ENCODE results near the gene FNDC7. TPM values are rescaled to one million over a fixed set of nuclear protein-coding genes. Genes with fewer than 3 reads are reported as not detected.
A peak's percentile ranks its signal among the peaks of the same experiment; 100 is the strongest.
"Not testable (repeated sequence)": the region's sequence is repeated elsewhere in the genome, so short reads cannot be mapped to it uniquely, and the experiment has no call there.

Gene FNDC7, protein sequence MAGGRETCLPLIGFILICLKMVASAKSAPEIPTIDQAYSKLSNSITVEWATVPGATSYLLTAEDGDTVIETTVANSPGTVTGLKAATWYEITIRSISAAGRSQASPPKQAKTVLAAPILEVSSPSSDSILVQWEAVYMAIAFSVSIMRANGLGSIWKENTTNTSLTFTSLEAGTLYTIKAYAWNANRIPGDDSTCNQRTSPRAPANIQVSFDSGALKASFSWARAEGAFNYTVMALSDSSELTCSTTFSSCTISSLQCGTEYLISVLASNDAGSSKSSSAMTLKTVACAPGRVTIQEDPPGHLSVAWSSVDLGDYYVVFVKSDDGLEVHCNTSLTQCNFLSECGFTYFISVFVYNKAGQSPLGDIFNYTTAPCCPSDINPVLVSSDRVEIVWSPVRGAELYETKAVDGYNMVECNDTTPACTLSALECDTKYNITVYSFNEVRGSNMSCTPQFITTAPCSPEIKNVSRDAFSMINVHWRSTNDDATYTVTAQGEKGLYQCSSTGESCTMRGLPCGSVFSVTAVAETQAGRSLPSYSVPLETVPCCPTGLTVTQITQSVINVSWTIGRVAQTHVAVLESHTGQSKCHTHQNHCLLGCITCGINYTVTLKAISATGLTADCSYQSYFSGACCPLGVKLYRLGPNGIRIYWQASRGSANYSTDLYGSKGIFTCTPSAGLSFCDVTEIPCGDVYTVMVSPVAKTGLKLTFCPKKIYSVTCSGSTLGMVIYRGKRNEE
- not detected in 2 replicates for total RNA-seq (2014; rRNA removed)
- not detected for polyA plus RNA-seq (2012)

DNA sequence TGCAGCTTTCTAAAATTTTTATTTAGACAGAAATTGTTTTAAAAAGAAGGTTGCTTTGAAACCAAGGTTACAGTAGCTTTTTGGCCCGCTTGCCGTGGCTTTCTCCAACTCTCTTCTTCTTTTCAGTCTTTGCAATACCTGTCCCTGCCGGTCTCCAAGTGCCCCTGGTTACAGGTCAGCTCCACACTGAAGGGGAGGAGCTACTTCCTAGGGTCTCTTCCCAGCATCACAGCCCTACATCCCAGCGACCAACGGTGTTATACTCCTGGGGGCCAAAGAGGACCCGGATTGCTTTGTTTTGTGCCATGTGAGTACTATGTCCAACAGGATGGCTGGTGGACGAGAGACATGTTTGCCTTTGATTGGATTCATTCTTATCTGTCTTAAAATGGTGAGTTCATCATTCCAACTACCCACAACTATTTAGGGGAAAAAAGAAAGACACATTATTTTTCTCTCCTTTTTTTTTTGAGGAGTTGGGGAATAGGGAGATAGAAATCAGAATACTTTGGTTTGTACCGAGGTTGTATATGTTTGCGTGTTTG, at the start of gene FNDC7:
TSS of gene FNDC7 (plus strand) at position 303 of the 545 bp plus-strand sequence. CDS start at position 329, 26 bp downstream.
- no peak for DNase-seq (ENCODE audit: low read depth)

DNA sequence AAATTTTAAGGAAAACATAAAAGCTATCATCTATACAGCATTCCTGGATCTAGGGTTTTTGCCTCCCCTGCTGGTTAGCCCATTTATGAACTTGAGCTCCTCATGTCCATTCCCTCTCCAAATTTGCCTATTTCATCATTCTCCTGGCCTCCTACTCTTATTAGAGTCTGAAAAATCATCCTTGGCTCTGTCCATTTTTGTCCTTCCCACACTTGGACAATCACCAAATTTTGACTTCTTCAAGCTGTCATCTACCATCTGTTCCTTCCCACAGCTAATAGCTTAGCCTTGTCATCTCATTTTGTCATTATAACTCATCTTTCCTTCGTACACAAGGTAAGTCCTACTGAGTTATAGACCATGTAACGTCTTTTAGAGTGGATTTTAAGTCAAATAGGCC, 49.6 kb upstream of the FNDC7 start:
- no peak for DNase-seq (ENCODE audit: low read depth)

DNA sequence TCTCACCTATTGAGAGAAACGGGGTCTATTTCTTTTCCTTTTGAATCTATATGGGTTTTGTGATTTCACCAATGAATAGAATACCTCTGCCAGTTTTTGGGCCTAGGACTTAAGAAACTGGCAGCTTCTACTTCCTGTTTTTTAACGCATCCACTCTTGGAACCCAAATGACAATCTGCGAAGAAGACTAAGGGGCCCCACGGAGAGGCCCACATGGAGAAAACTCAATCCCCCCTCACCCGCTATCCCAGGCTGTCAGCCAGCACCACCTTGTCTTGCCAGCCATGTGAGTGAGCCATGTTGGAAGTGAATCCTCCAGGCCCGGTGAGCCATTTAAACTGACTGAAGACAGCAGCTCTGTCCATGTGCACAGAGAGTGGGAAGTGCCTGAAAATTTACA, 48.2 kb upstream of the FNDC7 start:
- no peak for DNase-seq (ENCODE audit: low read depth)

DNA sequence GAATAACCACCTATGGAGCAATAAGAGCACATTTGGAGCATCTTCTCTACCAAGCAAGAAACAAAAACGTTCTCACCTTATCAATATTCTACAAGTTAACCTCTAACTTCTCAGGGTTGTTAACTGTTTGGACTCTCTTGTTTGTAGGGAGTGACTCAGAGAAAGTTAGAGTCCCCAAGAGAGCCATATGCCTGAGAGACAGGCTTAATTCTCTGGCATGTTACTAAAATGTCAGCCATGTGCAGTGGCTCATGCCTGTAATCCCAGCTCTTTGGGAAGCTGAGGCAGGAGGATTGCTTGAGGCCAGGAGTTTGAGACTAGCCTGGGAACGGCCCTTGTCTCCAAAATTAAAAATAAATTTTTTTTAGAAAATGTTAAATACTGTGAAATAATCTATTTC, 47.6 kb upstream of the FNDC7 start:
- no peak for DNase-seq (ENCODE audit: low read depth)

DNA sequence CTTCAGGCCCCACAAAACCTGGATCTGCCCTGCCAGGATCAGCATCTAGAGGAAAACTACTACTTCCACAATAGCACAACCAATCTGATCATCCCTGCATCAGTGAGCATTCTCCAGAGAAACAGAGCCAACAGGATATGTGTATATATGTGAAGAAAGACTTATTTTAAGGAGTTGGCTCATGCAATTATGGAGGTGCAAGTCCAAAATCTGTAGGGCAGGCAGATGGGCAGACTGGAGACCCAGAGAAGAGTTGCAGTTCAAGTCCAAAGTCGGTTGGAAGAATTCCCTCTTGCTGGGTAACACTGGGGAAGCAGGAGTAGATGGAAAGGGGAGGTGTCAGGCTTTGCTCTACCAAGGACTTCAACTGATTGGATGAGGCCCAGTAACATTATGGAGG, 46.9 kb upstream of the FNDC7 start:
- no peak for DNase-seq (ENCODE audit: low read depth)

DNA sequence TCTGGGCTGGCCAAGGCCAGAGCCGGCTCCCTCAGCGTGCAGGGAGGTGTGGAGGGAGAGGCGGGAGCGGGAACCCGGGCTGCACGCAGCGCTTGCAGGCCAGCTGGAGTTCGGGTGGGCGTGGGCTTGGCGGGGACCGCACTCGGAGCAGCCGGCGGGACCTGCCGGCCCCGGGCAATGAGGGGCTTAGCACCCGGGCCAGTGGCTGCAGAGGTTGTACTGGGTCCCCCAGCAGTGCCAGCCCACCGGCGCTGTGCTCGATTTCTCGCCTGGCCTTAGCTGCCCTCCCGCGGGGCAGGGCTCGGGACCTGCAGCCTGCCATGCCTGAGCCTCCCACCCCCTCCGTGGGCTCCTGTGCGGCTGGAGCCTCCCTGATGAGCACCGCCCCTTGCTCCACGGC, 45.3 kb upstream of the FNDC7 start:
- not testable (repeated sequence) for DNase-seq (ENCODE audit: low read depth)

DNA sequence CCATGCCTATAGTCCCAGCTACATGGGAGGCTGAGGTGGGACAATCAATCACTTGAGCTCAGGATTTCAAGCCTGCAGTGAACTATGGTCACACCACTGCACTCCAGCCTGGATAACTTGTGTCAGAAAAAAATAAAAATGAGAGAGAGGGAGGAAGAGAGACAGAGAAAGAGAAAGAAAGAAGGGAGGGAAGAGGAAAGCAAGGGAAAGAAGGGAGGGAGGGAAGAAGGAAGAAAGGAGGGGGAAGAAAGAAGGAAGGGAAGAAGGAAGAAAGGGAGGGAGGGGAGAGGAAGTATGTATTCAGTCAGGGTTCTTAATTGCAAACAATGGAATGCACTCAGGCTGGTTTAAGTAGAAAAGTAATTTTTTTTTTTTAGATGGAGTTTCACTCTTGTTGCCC, 43.9 kb upstream of the FNDC7 start:
- no peak for DNase-seq (ENCODE audit: low read depth)

DNA sequence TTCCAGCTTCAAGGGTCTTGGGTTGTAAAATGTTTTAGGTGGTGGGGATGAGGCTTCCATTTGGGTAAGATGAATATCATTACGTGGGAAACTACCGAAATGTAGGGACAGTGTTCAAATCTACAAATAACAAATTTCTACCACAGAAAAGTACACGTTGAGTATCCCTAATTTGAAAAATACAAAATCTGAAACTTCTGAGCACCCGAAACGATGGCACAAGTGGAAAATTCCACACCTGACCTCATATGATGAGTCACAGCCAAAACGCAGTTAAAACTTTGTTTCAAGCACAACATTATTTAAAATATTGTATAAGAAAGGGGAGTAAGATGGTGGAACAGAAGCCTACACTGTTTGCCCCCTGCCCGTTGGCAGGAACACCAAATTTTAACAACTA, 43.0 kb upstream of the FNDC7 start:
- DNase-seq (ENCODE audit: low read depth) = no peak

DNA sequence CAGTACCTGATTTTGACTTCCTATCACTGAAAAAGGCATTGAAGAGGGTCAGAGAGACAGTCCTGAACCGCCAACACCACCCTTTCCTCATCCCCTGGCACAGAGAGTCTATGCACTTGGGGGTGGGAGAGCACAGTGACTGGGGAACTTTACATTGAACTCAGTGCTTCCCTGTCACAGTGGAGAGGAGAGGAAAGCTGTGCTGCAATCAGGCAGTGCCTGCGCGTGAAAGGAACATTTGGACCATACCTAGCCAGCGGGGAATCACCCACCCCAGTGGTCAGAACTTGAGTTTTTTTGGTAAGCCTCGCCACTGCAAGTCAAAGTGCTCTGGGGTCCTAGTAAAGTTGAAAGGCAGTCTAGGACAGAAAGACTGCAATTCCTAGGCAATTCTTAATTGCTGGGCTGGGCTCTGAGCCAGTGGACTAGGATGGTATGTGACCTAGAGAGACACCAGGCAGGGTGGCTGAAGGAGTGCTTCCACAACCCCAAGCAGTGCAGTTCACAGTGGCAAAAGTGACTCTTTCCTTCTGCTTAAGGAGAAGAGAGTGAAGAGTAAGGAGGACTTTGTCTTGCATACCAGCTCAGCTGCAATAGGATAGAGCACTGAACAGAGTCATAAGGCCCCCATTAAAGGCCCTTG, 42.5 kb upstream of the FNDC7 start:
- no peak for DNase-seq (ENCODE audit: low read depth)

DNA sequence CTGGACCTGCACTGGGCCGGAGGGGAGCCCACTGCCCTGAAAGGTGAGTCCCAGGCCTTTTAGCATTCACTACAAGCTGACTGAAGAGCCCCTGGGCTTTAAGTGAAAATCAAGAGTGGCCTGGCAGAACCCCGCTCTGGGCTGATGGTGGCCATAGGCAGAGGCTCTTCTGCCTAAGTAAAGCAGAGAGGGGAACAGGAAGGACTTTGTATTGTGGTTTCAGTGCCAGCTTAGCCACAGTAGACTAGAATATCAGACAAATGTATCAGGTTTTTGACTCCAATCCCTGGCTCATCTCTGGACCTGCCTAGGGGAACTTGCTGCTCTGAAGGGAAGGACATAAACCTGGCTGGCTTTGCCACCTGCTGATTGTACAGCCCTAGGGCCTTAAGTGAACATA, 41.6 kb upstream of the FNDC7 start:
- no peak for DNase-seq (ENCODE audit: low read depth)

DNA sequence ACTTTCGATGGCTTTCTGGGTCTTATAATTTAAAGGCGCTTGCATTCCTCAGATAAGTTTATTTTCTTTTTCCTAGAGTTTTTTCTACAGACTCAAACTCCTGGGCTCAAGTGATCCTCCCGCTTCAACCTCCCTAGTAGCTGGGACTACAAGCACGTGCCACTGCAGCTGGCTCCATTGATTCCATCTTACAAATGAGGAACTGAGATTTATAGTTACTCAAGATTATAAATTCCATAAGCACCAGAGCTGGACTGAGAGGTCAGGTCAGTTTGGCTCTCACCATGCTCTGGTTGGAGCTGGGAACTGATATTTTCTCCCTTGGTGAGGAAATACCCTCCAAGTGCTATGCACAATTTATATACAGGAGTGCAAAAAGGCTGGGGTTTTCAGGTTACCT, 34.0 kb upstream of the FNDC7 start:
- DNase-seq (ENCODE audit: low read depth) = no peak

DNA sequence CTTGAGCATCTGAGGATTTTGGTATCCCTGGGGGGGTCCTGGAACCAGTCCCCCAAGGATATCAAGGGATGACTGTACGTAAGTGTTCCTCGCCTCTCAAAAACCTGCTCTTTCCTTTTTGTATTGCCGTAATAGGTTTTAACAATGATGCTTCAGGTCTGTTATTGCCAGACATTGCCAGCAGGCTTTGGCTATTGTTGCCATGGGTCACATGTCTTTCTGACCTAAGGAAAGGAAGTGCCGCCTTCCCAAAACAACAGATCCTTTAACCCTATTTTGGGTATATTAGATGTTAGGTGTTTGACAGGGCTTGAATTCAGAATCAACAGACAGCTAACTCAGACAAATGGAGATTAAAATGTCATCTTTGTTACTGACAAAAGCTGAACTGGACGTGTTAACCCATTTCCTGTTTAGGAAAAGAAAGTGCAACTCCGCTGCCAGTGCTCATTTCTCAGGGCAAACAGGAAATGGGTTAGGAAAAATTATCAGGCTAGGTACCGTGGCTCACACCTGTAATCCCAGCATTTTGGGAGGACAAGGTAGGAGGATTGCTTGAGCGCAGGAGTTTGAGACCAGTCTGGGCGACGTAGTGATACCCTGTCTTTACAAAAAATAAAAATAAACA, 33.0 kb upstream of the FNDC7 start:
- DNase-seq (ENCODE audit: low read depth) = no peak

DNA sequence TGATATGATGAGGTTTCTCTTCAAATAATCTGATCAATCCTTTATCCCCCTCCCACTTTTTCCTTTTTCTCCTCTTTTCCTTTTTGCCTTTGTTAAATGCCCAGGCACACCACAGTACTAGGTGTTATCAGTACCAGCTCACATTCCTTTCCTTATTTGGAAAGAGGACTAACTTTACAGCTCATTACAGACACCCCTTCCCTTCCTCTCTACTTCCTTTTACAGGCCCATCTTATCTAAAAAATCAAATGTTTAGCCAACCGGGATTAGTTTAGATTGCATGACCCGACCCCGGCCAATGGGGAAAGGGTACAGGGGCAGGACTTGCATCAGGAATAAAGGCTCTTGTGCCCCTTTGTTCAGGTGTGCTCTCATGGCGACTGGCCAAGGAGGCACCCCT, 31.0 kb upstream of the FNDC7 start:
- DNase-seq (ENCODE audit: low read depth) = not testable (repeated sequence)

DNA sequence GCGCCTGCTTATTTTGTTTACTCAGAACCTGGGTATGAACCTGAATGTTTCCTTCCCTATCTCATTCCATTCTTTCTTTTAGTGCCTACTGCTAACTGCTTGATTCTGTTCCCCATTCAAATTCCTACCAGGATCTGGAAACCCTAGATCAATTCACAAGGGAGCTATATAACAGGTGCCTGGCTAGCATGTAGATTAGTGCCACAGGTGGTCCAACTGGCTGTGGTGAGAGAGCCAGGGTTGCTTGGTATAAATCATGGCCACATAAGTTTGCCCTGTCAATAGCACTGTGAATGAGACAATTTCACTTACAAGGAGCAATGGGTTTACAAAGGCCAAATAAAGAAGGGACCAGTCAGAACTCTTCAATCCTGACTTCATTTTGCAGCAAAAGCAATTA, 27.2 kb upstream of the FNDC7 start:
- peak; percentile 47 for DNase-seq (ENCODE audit: low read depth)

DNA sequence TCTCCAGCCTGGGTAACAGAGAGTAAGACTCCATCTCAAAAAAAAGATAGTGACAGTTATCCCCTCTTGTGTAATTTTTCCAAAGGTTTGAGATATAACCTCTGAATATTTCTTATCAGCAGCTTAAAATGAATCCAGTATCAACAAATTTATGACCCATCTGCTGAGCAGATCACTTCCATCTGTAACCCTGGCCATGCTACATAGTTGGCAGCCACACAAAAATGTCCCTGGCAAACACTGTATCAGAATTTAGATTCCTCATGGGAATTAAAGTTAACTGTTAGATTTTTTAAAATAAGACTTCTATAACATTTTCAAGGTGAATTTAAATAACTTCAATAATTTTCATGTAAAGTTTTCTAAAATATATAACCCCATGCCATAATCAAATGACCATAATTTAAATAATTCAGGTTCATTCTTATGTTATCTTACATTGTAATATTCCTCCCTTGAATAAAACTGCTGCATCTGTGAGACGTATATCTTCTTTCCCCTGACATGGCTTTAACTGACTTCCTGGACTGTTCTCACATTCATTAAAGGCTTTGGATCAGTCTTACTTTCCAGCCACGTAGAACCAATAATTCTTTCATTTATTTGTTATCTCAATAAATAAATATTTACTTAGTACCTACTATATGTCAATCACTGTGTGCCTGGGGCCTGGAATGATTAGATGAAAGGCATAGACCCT, 25.9 kb upstream of the FNDC7 start:
- peak; percentile 32 for DNase-seq (ENCODE audit: low read depth)

DNA sequence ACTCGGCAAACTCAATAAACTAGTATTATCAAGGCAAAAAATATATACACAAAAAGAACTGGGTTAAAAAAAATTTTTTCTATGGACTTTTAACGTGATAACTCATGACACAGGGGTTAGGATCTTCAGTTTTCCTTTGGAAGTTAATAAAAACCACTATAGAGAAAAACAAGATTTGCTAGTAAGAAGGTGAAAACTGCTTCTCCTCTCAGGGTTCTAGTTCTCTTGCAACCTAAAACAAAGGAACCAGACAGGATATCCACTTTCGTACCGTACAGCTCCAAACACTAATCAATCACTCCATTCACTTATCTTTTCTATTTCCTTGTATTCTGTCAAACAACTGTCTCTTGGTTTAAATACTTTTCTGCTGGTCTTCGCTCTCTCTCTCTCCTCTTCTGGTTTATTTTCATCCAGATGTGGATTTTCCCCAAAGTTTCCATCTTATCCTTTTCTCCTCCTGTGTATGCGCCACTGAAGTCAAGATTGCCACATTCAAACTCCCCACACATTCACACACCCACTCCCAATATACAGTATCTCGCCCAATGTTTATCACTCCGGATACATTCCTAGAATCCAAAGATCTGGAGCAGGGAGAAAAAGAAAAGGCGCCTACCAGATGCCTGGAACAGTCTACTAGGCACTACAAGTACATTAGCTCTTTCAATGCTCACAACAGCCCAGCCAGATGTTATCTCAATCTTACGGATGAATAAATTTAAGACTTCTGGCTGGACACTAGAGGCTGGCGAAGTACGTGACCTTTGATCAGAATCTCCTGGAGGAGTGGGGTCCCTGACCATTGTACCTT, 21.4 kb upstream of the FNDC7 start:
- no peak for DNase-seq (ENCODE audit: low read depth)

DNA sequence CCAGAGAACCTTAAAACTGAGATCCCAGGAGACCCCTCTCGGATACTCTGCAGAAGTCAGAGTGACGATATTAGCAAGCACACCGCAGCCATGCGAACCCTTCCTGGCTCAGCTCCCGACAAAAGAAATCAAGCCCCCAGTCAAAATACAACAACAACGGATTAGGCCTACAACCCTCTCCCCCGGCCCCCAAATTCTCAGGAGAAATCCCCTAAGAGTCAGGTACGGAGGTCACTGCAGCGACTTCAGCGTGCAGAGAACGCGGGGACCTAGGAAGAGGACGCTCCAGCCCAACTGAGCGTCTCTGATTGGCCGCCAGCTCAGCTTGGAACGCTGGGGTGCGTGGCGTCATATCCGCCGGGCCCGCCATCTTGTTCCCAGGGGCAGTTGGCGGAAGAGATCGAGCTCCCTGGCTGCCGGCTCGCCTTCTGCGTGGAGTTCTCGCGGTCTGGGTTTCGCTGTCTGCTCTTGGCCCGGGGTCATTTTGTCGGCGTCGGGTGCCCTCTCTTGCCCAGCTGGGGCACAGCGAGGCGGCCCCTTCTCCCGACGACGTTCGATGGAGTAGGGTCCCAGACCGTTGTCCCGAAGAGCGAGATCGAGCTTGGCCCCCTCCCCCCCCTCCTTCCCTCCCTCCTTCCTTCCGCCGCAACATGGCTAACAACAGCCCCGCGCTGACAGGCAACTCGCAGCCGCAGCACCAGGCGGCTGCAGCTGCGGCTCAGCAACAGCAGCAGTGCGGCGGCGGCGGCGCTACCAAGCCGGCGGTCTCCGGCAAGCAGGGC, 20.6 kb upstream of the FNDC7 start, which contains the start of gene PRPF38B:
TSS of gene PRPF38B (plus strand) at position 369 of the 782 bp plus-strand sequence. CDS start at position 651, 282 bp downstream.
- DNase-seq (ENCODE audit: low read depth) = peak; percentile 89

DNA sequence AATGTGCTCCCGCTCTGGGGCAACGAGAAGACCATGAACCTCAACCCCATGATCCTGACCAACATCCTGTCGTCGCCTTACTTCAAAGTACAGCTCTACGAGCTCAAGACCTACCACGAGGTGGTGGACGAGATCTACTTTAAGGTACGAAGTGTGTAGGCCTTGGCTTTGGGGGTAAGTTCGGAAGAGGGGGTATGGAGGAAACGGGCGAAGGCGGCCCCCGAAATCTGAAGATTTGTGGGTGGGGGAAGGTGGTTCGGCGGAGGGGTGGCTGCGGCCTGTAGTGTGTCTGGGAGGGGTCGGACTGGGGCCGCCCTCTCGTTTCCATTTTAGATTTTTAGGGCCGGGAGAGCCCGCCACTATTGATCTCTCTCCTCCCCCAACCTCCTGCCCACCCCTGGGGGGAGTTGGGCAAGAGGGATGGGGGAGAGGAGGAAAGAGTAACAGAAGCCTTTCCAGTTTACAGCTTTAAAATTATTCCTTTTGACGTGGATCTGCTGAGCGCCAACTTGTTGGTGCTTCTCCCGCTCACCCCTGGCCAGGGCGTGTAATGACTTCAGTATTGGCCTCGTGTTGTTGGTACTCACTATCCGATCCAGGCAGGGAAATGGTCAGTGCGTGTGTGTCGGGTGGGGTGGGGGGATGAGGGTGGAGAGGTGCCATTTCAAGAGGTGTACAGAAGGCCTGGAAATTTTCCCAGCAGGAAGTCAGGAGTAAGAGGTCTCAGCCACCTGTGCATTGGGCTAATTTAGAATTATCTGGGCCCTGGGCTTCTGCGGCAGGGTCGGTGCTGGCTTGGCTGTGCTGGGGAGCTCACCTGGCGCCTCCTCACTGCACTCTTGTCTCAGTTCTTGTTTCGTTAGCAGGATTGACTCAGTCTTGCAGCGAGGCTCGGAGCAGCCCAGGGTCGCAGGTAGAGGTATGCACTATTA, 19.7 kb upstream of the FNDC7 start:
- peak; percentile 76 for DNase-seq (ENCODE audit: low read depth)

All from LHCN-M2 (cell line).